ENCODE results near the gene PCGF5. TPM values are rescaled to one million over a fixed set of nuclear protein-coding genes. Genes with fewer than 3 reads are reported as not detected.

PCGF5 gene
- total RNA-seq, 6 donors from 2014 or later: 20.9 to 66.6 (median 37.4) TPM

DNA sequence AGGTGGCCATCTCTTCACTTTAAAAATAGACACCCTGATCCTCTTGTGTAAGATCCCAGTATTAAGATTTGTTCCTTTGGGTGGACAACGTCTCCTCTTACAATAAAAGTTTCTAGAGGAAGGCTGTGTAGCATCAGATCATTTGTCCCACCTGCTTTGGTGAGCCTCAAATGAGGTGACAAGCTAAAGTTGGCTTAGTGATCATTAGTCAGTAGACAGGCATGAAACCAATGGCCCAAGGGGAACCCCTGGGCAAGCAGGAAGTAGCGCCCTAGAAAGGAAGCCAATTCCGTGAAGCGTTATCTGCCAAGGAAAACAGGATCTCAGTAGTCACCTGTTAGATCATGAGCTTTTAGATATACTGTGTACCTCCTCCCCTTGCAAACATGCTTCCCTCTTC is 66.8 kb downstream of the PCGF5 start:
- Histone ChIP-seq H3K9me3 (no peaks in the 10 kb centered on the region), H3K36me3 (peaks cover 0 to 3% (median 0%) of the 10 kb centered on the region in 4 donors), H3K27ac (no peak overlapping the region), H3K27me3 (no peaks in the 10 kb centered on the region), H3K4me3 (no peak overlapping the region), H3K4me1 (peaks cover 0 to 4% (median 0%) of the 10 kb centered on the region in 4 donors)
- WGBS, 2 donors: 59 to 66% methylated on average over 4 of the region's 4 CpGs
- TF ChIP-seq POLR2AphosphoS5 (IDR thresholded peaks at IDR 0.05): no peak
- no peak for TF ChIP-seq CTCF (IDR thresholded peaks at IDR 0.05)
- TF ChIP-seq EP300 (IDR thresholded peaks at IDR 0.05): no peak
- no peak for TF ChIP-seq POLR2A (IDR thresholded peaks at IDR 0.05)
- DNase-seq (no peak), ATAC-seq (ENCODE audit: low FRiP score in 2 of 2) (no peak)

- TF ChIP-seq POLR2A (IDR thresholded peaks at IDR 0.05): no peak
- TF ChIP-seq POLR2AphosphoS5 (IDR thresholded peaks at IDR 0.05): no peak
- TF ChIP-seq CTCF (IDR thresholded peaks at IDR 0.05): no peak
- no peak for TF ChIP-seq EP300 (IDR thresholded peaks at IDR 0.05)
- Histone ChIP-seq H3K27me3 (no peaks in the 10 kb centered on the region), H3K27ac (no peak overlapping the region), H3K9me3 (no peaks in the 10 kb centered on the region), H3K4me1 (peaks cover 0 to 4% (median 0%) of the 10 kb centered on the region in 4 donors), H3K4me3 (no peak overlapping the region), H3K36me3 (peaks cover 0 to 3% (median 0%) of the 10 kb centered on the region in 4 donors)
- 92 to 94% methylated on average over 4 of the region's 4 CpGs for WGBS, 2 donors
- DNase-seq (no peak), ATAC-seq (ENCODE audit: low FRiP score in 2 of 2) (no peak)
These were observed 67.4 kb downstream of the PCGF5 start for GRCh38 chr10:91287912-91288311.

GRCh38 chr10:91289305-91289704 is 68.8 kb downstream of the PCGF5 start:
- DNase-seq (no peak), ATAC-seq (ENCODE audit: low FRiP score in 2 of 2) (no peak)
- H3K4me3 ChIP-seq: no peak overlapping the region
- no peaks in the 10 kb centered on the region for H3K9me3 ChIP-seq
- H3K27ac ChIP-seq: no peak overlapping the region
- H3K36me3 ChIP-seq: peaks cover 0 to 3% (median 0%) of the 10 kb centered on the region in 4 donors
- no peak for TF ChIP-seq POLR2AphosphoS5 (IDR thresholded peaks at IDR 0.05)
- TF ChIP-seq EP300 (IDR thresholded peaks at IDR 0.05): no peak
- TF ChIP-seq POLR2A (IDR thresholded peaks at IDR 0.05): no peak
- no peak for TF ChIP-seq CTCF (IDR thresholded peaks at IDR 0.05)
- no peaks in the 10 kb centered on the region for H3K27me3 ChIP-seq
- 73 to 81% methylated on average over 1 of the region's 1 CpG for WGBS, 2 donors
- peaks cover 0 to 4% (median 0%) of the 10 kb centered on the region in 4 donors for H3K4me1 ChIP-seq

DNA sequence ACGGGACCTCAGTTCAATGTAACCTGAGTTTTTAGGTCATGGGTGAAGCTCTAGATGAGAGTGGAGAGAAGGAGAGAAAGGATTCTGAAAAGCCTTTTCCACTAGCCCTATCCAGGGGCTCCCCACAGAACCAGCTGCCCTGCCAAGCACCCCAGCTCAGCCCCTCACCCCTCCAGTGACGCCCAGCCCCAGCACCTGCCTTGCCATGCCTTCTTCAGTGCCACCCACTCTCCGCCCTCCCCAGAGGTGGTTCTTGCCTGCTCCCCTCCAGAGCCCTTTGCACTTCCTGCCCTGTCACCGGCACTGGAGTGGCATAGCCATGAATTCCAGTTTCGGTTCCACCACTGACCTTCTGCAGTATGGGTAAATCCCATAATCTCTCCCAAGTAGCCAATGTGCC is 70.1 kb downstream of the PCGF5 start:
- Histone ChIP-seq H3K4me1 (peaks cover 0 to 4% (median 0%) of the 10 kb centered on the region in 4 donors), H3K27me3 (no peaks in the 10 kb centered on the region), H3K4me3 (no peak overlapping the region), H3K36me3 (no peaks in the 10 kb centered on the region), H3K27ac (no peak overlapping the region), H3K9me3 (no peaks in the 10 kb centered on the region)
- DNase-seq: peak in 1 of 2 donors; percentile 15
- ATAC-seq (ENCODE audit: low FRiP score in 2 of 2): no peak
- no peak for TF ChIP-seq POLR2AphosphoS5 (IDR thresholded peaks at IDR 0.05)
- WGBS, 2 donors: 81 to 83% methylated on average over 4 to 5 of the region's 5 CpGs

DNA sequence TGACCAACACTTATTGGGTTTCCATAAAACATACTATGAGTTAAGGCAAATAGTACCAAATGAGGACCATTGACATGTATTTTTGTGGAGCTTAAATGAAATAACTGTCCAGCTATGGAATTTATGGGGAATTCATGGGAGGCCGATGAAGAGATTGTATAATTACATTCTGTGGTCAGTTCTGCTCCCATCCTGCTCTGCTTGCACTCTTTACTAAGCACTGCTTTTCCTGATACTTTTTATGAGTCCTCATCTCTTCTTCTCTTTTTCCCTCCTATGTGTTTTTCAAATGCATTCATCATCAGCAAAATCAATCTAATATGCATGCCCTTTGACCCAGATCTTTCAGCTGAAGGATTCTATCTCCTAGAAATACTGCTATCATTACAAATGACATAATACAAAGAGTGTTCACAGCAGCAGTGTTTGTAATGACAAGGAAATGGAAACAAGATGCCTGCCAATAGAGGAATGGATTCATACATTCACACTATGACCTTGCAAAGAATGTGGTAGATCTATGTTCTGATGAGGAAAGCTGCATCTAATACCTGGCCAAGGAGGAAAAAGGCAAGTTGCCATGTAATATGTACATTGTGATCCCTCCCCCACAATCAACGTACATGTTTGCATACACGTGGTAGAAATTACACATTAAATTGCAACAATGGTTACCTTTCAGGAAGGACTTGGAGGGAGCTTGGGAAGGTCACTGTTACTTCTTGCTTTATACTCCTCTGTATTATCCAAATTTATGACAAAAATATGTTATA is 73.9 kb downstream of the PCGF5 start:
- TF ChIP-seq POLR2AphosphoS5 (IDR thresholded peaks at IDR 0.05): no peak
- no peak for TF ChIP-seq EP300 (IDR thresholded peaks at IDR 0.05)
- TF ChIP-seq CTCF (IDR thresholded peaks at IDR 0.05): no peak
- TF ChIP-seq POLR2A (IDR thresholded peaks at IDR 0.05): no peak
- Histone ChIP-seq H3K4me3 (no peak overlapping the region), H3K27ac (no peak overlapping the region), H3K27me3 (no peaks in the 10 kb centered on the region), H3K9me3 (no peaks in the 10 kb centered on the region), H3K36me3 (no peaks in the 10 kb centered on the region), H3K4me1 (peaks cover 5 to 11% (median 10%) of the 10 kb centered on the region in 4 donors)
- ATAC-seq (ENCODE audit: low FRiP score in 2 of 2) (no peak), DNase-seq (no peak)
- 66 to 71% methylated on average over 3 of the region's 3 CpGs for WGBS, 2 donors
